HepG2 (cell line): Measurements from ENCODE around the gene CBY1. TPM values are rescaled to one million over a fixed set of nuclear protein-coding genes. Genes with fewer than 3 reads are reported as not detected.

Experiments
- ARNTL ChIP-seq: sonication (generic); formaldehyde crosslinking; IDR thresholded peaks from 2 replicates; pipeline ENCODE4 v1.4.0; 2020; ENCODE audit warnings: mild to moderate bottlenecking, missing genetic modification reagents
- CEBPB ChIP-seq: IDR thresholded peaks from 2 replicates; pipeline ENCODE4 v1.6.1; 2011; ENCODE audit warnings: low read depth, low read length, improper control_type of control experiment, borderline replicate concordance
- CTCF ChIP-seq: sonication (generic); formaldehyde crosslinking; IDR thresholded peaks from 2 replicates; pipeline ENCODE4 v1.5.0; 2020; ENCODE audit warnings: mild to moderate bottlenecking, missing genetic modification reagents, moderate library complexity
- HMG20B ChIP-seq: conservative IDR thresholded peaks from 2 replicates; pipeline ENCODE4 v1.6.1; 2016; ENCODE audit warnings: missing genetic modification reagents, missing compliant biosample characterization
- IRX3 ChIP-seq: sonication (generic); formaldehyde crosslinking; IDR thresholded peaks from 2 replicates; pipeline ENCODE4 v1.8.1; 2023; ENCODE audit warnings: mild to moderate bottlenecking, low read depth, missing genetic modification reagents, borderline replicate concordance
- KLF13 ChIP-seq: sonication (generic); formaldehyde crosslinking; IDR thresholded peaks from 2 replicates; pipeline ENCODE4 v1.4.0; 2020; ENCODE audit warnings: mild to moderate bottlenecking, missing genetic modification reagents
- NFYC ChIP-seq: IDR thresholded peaks from 2 replicates; pipeline ENCODE4 v1.6.1; 2016; ENCODE audit warnings: missing genetic modification reagents, missing compliant biosample characterization
- PCBP2 ChIP-seq: fragments of 200-400 bp; formaldehyde crosslinking; optimal IDR thresholded peaks from 2 replicates; pipeline ENCODE3; 2018; ENCODE audit warnings: low read length, low read depth; ENCODE audit not compliant: poor library complexity, severe bottlenecking
- PRDM10 ChIP-seq: sonication (generic); formaldehyde crosslinking; IDR thresholded peaks from 2 replicates; pipeline ENCODE4 v1.4.0; 2020; ENCODE audit warnings: low read depth, missing genetic modification reagents
- RFXANK ChIP-seq: IDR thresholded peaks from 2 replicates; pipeline ENCODE4 v1.6.1; 2016
- RXRB ChIP-seq: IDR thresholded peaks from 2 replicates; pipeline ENCODE4 v1.6.1; 2016; ENCODE audit warnings: borderline replicate concordance, missing genetic modification reagents, missing compliant biosample characterization
- TGIF2 ChIP-seq: IDR thresholded peaks from 2 replicates; pipeline ENCODE4 v1.6.1; 2016; ENCODE audit warnings: control low read depth, missing compliant biosample characterization
- ZMYM4 ChIP-seq: sonication (generic); formaldehyde crosslinking; IDR thresholded peaks from 2 replicates; pipeline ENCODE4 v1.8.1; 2023; ENCODE audit warnings: mild to moderate bottlenecking, missing genetic modification reagents
- ZNF121 ChIP-seq: sonication (generic); formaldehyde crosslinking; IDR thresholded peaks from 2 replicates; pipeline ENCODE4 v1.5.0; 2020; ENCODE audit warnings: mild to moderate bottlenecking, missing genetic modification reagents
- ZNF205 ChIP-seq: IDR thresholded peaks from 2 replicates; pipeline ENCODE4 v1.6.1; 2018; ENCODE audit warnings: missing biosample characterization, missing genetic modification reagents
- ZUFSP ChIP-seq: sonication (generic); formaldehyde crosslinking; IDR thresholded peaks from 2 replicates; pipeline ENCODE4 v1.9.0; 2021; ENCODE audit warnings: missing genetic modification reagents, mild to moderate bottlenecking, borderline replicate concordance
- polyA plus RNA-seq, 8 experiments: library from polyadenylated mRNA; depleted of rRNA in 3 of 8; stranded (reverse) in 7 of 8; unstranded in 1 of 8; fragments of >200 nt; fragmentation: Illumina TruSeq in 4 of 8; extraction: Trizol in 4 of 8; gene quantifications; 2 replicates each; pipeline versions ENCODE4 v1.2.1 to v1.2.3, GENCODE V29; 2011 to 2016; ENCODE audit warnings: low read depth in 4 of 8, missing spikeins in 1 of 8, mixed read lengths in 1 of 8; ENCODE audit not compliant: insufficient read depth in 1 of 8
- total RNA-seq, 5 experiments: library from RNA; depleted of rRNA; stranded (reverse); fragments of >200 nt; fragmentation: Illumina TruSeq; extraction: Trizol; gene quantifications; 2 replicates each; pipeline ENCODE4 v1.2.3, GENCODE V29; 2016; ENCODE audit warnings: low read depth in 1 of 5
- TF ChIP-seq, protein P1 (sequence below): sonication (generic); formaldehyde crosslinking; IDR thresholded peaks from 2 replicates; pipeline ENCODE4 v1.4.0; 2020; ENCODE audit warnings: mild to moderate bottlenecking, missing genetic modification reagents, borderline replicate concordance

Gene CBY1
- total and polyA plus RNA-seq, 2 of the 13 experiments (the other 11 are each of a cell fraction or from before 2014, with no cell fraction given): 19.7 to 20.3 TPM

DNA sequence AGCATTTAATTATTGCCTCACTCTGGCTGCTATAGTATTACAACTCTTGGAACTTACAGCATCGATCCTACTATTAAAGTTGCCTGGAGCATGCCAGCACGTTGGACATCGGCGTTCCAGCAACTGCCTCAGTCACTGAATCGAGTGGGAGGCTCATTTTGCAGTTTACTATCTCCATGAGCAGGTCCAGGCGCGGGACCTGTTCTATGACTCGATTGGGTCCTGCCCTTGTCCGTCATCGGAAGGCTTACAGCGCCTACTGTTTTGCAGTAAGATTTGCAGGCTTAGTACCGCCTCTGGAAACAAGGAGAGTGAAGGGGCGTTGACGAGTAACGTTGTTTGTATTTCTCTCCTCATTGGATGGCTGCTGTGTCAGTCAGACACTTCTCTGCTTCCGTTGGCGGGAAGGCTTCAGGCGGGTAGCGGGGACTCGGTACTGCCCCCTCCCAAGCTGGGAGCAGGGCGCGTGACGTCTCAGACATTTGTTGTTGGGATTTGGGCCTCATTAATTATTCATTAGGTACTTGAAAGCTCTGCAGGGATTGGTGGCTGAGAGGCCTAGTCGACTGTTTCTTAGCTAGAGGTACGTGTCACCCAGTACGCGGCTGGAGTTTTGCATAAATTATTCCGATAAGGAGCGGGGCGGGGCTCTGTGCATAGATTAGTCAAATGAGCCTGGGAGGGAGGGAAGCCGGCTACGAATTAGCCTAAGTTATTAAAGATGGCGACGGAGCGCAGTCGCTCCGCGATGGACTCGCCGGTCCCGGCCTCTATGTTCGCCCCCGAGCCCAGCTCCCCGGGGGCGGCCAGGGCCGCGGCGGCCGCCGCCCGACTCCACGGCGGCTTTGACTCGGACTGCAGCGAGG lies 49.0 kb downstream of the CBY1 start, which contains the start of gene GTPBP1 (continued):
- TF ChIP-seq ZUFSP (CRISPR knock-in tag) (no peak), CTCF (CRISPR knock-in tag) (peak; percentile 24; the same call in 1 of the 2 replicates), RFXANK (CRISPR knock-in tag) (peak; percentile 84), CEBPB (peak; percentile 39; the same call in 1 of the 2 replicates), ZNF205 (CRISPR knock-in tag) (no peak), ARNTL (CRISPR knock-in tag) (peak; percentile 66; the same call in 1 of the 2 replicates), RXRB (CRISPR knock-in tag) (no peak), TGIF2 (CRISPR knock-in tag) (no peak), HMG20B (no peak), KLF13 (CRISPR knock-in tag) (no peak), ZMYM4 (CRISPR knock-in tag) (no peak), NFYC (CRISPR knock-in tag) (peak; percentile 99), IRX3 (no peak), PRDM10 (CRISPR knock-in tag) (peak; percentile 64), ZNF121 (CRISPR knock-in tag) (no peak), PCBP2 (no peak)
- TF ChIP-seq, protein P1, sequence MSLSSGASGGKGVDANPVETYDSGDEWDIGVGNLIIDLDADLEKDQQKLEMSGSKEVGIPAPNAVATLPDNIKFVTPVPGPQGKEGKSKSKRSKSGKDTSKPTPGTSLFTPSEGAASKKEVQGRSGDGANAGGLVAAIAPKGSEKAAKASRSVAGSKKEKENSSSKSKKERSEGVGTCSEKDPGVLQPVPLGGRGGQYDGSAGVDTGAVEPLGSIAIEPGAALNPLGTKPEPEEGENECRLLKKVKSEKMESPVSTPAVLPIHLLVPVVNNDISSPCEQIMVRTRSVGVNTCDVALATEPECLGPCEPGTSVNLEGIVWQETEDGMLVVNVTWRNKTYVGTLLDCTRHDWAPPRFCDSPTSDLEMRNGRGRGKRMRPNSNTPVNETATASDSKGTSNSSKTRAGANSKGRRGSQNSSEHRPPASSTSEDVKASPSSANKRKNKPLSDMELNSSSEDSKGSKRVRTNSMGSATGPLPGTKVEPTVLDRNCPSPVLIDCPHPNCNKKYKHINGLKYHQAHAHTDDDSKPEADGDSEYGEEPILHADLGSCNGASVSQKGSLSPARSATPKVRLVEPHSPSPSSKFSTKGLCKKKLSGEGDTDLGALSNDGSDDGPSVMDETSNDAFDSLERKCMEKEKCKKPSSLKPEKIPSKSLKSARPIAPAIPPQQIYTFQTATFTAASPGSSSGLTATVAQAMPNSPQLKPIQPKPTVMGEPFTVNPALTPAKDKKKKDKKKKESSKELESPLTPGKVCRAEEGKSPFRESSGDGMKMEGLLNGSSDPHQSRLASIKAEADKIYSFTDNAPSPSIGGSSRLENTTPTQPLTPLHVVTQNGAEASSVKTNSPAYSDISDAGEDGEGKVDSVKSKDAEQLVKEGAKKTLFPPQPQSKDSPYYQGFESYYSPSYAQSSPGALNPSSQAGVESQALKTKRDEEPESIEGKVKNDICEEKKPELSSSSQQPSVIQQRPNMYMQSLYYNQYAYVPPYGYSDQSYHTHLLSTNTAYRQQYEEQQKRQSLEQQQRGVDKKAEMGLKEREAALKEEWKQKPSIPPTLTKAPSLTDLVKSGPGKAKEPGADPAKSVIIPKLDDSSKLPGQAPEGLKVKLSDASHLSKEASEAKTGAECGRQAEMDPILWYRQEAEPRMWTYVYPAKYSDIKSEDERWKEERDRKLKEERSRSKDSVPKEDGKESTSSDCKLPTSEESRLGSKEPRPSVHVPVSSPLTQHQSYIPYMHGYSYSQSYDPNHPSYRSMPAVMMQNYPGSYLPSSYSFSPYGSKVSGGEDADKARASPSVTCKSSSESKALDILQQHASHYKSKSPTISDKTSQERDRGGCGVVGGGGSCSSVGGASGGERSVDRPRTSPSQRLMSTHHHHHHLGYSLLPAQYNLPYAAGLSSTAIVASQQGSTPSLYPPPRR: no peak
